Breast epithelium (tissue), 4 donors: ENCODE data around the gene CRY2. TPM values are rescaled to one million over a fixed set of nuclear protein-coding genes. Genes with fewer than 3 reads are reported as not detected.

Experiments used
- DNase-seq, 2 donors: peaks; one replicate each; pipeline ENCODE4 v3.0.0-alpha.2; 2019; ENCODE audit warnings: low spot score in 2 of 2
- H3K27ac ChIP-seq, 2 donors: fragments of 200-600 bp; sonication (generic) in 1 of 2; one replicate each; pipeline ENCODE4 v1.5.1; 2016 to 2019; ENCODE audit warnings: mild to moderate bottlenecking in 1 of 2
- H3K27me3 ChIP-seq, 2 donors: fragments of 200-600 bp; sonication (generic) in 1 of 2; one replicate each; pipeline versions ENCODE4 v1.5.1 to v1.6.0; 2017 to 2019; ENCODE audit warnings: control low read depth in 1 of 2, mild to moderate bottlenecking in 1 of 2
- H3K36me3 ChIP-seq: fragments of 200-600 bp; one replicate; pipeline ENCODE4 v1.5.1; 2019
- H3K4me1 ChIP-seq, 2 donors: fragments of 200-600 bp; sonication (generic); one replicate each; pipeline ENCODE4 v1.5.1; 2016 to 2019; ENCODE audit warnings: control low read depth in 1 of 2
- H3K4me3 ChIP-seq, 3 donors: fragments of 200-600 bp; sonication (generic); 1 replicate in 2 of 3; 2 replicates in 1 of 3; pipeline ENCODE4 v1.5.1; 2016 to 2019; ENCODE audit warnings: mild to moderate bottlenecking in 3 of 3, moderate library complexity in 2 of 3
- H3K9me3 ChIP-seq, 2 donors: fragments of 200-600 bp; sonication (generic) in 1 of 2; one replicate each; pipeline ENCODE4 v1.5.1; 2016 to 2019; ENCODE audit warnings: control low read depth in 1 of 2
- CTCF ChIP-seq, 3 donors: fragments of 450-650 bp; IDR thresholded peaks; one replicate each; pipeline ENCODE4 v1.5.1; 2016 to 2017; ENCODE audit warnings: antibody characterized with exemption in 3 of 3, mild to moderate bottlenecking in 3 of 3, moderate library complexity in 3 of 3
- POLR2A ChIP-seq: fragments of 450-650 bp; IDR thresholded peaks from one replicate; pipeline ENCODE4 v1.6.1; 2016; ENCODE audit warnings: antibody characterized with exemption, mild to moderate bottlenecking, moderate library complexity
- POLR2AphosphoS5 ChIP-seq, 3 donors: sonication (generic); formaldehyde crosslinking; IDR thresholded peaks; one replicate each; pipeline ENCODE4 v1.6.1; 2017; ENCODE audit warnings: antibody characterized with exemption in 3 of 3
- intact Hi-C: fragments of 100-400 bp; cut with DNase I; formaldehyde crosslinking; loops from one replicate; pipeline ENCODE4 v1.15.1; 2023; ENCODE audit warnings: low total_unique reads
- total RNA-seq, 3 donors: library from RNA; depleted of rRNA; stranded (reverse); fragments of >200 nt; gene quantifications; one replicate each; pipeline ENCODE4 v1.1.0, GENCODE V29; 2016

Gene CRY2
- total RNA-seq: 10 to 100 TPM; 44.2 to 54.1 (median 44.3) TPM

GRCh38 chr11:45846974-45847910, at the start of gene CRY2:
Gene CRY2, plus strand, starts transcription at chr11:45847475. Its CDS starts 16 bp downstream, at chr11:45847491.
- peak; percentile 99 to 100 for DNase-seq
- Histone ChIP-seq H3K4me1 (peaks cover 2 to 22% of the 10 kb centered on the region in 2 donors), H3K4me3 (peak within 1 kb of the TSS; percentile 79 to 91 (median 89)), H3K27me3 (no peaks in the 10 kb centered on the region), H3K27ac (peak within 1 kb of the TSS; percentile 96 to 97), H3K36me3 (no peaks in the 10 kb centered on the region), H3K9me3 (no peaks in the 10 kb centered on the region)
- peak; percentile 72 to 91 (median 91) for TF ChIP-seq POLR2AphosphoS5 (IDR thresholded peaks at IDR 0.05)
- TF ChIP-seq CTCF (IDR thresholded peaks at IDR 0.05): peak in 1 of 3 donors; percentile 22
- peak; percentile 82 for TF ChIP-seq POLR2A
- intact Hi-C loops: loop anchor here (10.0 kb wide), 1 partner anchor 158 kb away; no protein-coding TSS in a partner anchor

- Histone ChIP-seq H3K36me3 (no peaks in the 10 kb centered on the region), H3K4me3 (no peak overlapping the region), H3K27me3 (no peaks in the 10 kb centered on the region), H3K27ac (peak overlapping the region; percentile 72 to 84), H3K9me3 (no peaks in the 10 kb centered on the region), H3K4me1 (peaks cover 0 to 3% of the 10 kb centered on the region in 2 donors)
- DNase-seq: peak in 1 of 2 donors; percentile 70
- intact Hi-C loops: no loop called here
- peak in 1 of 3 donors; percentile 47 for TF ChIP-seq POLR2AphosphoS5 (IDR thresholded peaks at IDR 0.05)
- TF ChIP-seq POLR2A: no peak
These were observed 48.4 kb upstream of the CRY2 start for GRCh38 chr11:45798793-45799441.

- Histone ChIP-seq H3K27me3 (no peaks in the 10 kb centered on the region), H3K9me3 (no peaks in the 10 kb centered on the region), H3K36me3 (no peaks in the 10 kb centered on the region), H3K27ac (peak overlapping the region in 1 of 2 donors; percentile 84), H3K4me1 (peaks cover 0 to 3% of the 10 kb centered on the region in 2 donors), H3K4me3 (no peak overlapping the region)
- intact Hi-C loops: no loop called here
- DNase-seq: no peak
- no peak for TF ChIP-seq POLR2A
- TF ChIP-seq CTCF (IDR thresholded peaks at IDR 0.05): no peak
- TF ChIP-seq POLR2AphosphoS5 (IDR thresholded peaks at IDR 0.05): no peak
These were observed 47.7 kb upstream of the CRY2 start for GRCh38 chr11:45799562-45799961.

- no peak overlapping the region for H3K27ac ChIP-seq
- H3K9me3 ChIP-seq: no peaks in the 10 kb centered on the region
- H3K4me1 ChIP-seq: peaks cover 0 to 3% of the 10 kb centered on the region in 2 donors
- intact Hi-C loops: no loop called here
- DNase-seq: no peak
- no peak overlapping the region for H3K4me3 ChIP-seq
- TF ChIP-seq POLR2AphosphoS5 (IDR thresholded peaks at IDR 0.05): no peak
- no peak for TF ChIP-seq CTCF (IDR thresholded peaks at IDR 0.05)
- no peak for TF ChIP-seq POLR2A
- H3K36me3 ChIP-seq: no peaks in the 10 kb centered on the region
- no peaks in the 10 kb centered on the region for H3K27me3 ChIP-seq
These were observed 47.0 kb upstream of the CRY2 start for GRCh38 chr11:45800261-45800660.

- Histone ChIP-seq H3K4me1 (peaks cover 10 to 16% of the 10 kb centered on the region in 2 donors), H3K9me3 (no peaks in the 10 kb centered on the region), H3K4me3 (no peak overlapping the region), H3K27ac (peak overlapping the region in 1 of 2 donors; percentile 37), H3K36me3 (no peaks in the 10 kb centered on the region), H3K27me3 (no peaks in the 10 kb centered on the region)
- intact Hi-C loops: no loop called here
- TF ChIP-seq POLR2A (no peak), CTCF (IDR thresholded peaks at IDR 0.05) (no peak), POLR2AphosphoS5 (IDR thresholded peaks at IDR 0.05) (no peak)
- DNase-seq: no peak
These were observed 45.5 kb upstream of the CRY2 start for GRCh38 chr11:45801723-45802315.
